NCI-H1105 treated with DMSO at 0.1 percent for 48 hours (cell line): ENCODE results near the gene EDEM3.
"Not testable (repeated sequence)": the region's sequence is repeated elsewhere in the genome, so short reads cannot be mapped to it uniquely, and the experiment has no call there.

Source experiments
- DNase-seq: peaks from one replicate; lab custom pipeline; 2025; lab: John Stamatoyannopoulos, UW

The EDEM3 gene

DNA sequence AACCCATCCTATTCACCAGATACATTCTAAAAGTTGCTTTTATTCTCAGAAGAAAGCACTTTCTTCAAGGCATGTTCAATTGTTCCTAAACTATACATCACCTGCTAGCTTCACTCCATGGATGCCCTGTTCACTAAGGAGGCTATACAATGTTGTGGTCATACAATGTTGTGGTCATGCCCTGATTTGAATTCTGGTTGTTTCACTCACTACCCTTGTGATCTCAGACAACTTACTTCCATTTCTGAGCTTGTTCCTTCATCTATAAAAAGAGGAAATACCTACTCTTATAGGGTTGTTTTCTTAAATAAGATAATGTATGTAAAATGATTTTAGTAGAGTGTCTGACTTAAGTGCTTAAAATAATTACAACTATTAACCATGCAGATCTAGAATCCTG is 19.7 kb downstream of the EDEM3 start:
- DNase-seq = no peak

DNA sequence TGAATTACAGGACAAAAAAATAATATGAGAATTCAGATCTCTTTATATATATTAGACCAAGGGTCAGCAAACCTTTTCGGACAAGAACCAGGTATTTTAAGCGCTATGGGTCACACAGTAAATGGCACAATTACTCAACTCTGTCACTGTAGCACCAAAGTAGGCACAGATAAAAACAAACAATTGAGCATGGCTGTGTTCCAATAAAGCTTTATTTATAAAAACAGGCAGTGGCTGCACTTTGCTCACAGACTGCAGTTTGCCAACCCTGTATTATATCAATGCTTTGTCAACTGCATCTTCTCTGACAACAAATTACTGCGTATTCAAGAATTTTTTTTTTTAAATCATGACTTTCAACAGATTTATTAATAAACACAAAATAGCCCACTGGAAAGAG is 29.8 kb downstream of the EDEM3 start:
- peak; percentile 12 for DNase-seq

DNA sequence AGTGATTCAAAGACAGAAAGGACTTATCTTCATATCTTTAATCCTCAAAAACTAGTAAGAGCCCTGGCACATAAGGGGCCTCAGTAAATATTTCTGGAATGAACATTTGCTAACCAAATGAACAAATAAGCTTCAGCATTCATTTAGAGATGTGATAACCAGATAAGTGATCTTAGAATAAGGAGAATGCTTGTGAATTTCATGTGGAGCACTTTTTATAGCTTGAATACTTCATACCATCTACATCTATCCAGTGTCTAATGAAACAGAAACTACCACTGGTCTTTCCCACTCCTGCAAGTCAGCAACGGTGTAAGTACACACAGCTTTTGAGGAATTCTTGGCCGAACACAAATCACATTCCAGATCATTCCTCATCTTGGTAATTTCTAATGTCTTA is 38.5 kb downstream of the EDEM3 start:
- DNase-seq = no peak

DNA sequence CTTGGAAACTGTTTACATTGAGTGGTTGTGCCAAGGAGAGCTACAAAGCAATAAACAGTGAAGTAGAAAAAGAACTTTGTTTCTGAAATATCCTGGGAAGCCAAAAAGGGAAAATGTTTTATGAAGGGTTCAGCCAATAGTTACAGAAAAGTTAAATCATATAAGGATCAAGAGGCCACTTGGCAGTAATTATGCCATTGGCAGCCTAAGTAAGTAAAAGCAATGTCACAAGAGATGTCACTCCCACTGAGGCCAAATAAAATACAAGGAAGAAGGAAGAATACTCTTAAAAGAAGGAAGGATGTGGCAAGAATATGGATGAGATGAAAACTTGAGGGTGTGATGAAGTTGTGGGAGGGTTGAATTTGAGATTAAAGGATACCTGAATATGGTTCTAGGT is 45.2 kb downstream of the EDEM3 start:
- DNase-seq = no peak

DNA sequence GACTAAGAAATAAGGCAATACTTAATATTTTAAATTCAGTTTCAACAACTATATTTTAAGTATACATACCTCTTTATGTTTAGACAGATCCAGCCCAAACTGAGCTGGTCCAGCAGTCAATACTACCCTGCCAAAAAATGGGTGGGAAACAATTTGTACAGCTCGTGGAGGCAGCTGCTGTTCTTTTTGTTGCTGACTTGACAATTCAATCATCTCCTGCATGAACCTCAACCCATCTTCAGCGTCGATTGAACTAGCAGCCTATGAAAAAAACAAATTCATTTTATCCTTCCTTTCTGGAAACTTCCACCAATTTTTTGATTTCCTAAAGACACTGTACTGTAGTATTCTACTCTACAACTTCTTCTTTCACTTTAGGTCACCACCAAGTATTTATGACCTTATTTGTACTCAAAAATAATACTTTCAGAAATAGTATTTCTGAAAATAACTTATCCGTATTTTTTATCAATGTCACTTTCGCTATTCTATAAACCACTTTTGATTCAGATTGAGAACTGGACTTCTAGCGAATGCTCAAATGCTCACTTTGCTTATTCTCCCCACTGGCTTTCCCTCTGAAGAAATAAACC is 46.5 kb downstream of the EDEM3 start:
- no peak for DNase-seq

- DNase-seq = no peak
Measured at GRCh38 chr1:184705271-184705670, 49.4 kb downstream of the EDEM3 start.

DNA sequence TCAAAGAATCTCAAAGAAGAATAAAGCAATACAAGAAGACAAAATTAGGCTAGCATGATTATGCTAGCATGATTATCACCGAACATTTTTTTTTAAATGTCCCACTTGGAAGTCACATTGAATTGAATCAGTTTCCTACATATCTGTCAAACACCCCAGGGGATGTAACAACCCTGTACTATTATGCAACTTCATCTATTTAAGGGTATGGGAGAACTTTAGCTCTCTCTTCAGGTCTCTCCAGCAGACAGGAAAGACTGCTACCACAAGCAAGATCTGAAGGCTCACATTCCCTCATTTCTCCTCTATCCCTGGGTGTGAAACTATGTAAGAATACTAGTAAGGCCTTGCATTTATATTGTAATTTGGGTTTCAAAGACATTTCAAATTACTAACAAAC is 52.8 kb downstream of the EDEM3 start:
- DNase-seq = no peak

DNA sequence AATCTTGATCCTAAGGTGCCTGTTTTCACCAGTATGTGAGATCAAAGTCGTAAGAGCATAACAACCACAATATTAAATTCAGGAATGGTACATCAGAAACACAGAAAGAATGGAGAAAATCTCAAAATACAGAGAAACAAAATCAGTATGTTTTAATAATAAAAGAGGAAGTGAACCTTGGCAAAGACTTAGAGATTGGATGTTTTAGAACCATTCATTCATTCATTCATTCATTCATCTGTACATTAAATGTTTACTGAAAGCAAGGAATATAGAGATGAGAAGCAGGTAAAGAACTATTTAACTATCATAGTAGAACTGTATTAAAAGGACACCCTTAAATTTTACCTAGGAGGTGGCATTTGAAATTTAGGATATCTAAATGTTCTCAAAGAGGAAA is 55.7 kb downstream of the EDEM3 start:
- no peak for DNase-seq

DNA sequence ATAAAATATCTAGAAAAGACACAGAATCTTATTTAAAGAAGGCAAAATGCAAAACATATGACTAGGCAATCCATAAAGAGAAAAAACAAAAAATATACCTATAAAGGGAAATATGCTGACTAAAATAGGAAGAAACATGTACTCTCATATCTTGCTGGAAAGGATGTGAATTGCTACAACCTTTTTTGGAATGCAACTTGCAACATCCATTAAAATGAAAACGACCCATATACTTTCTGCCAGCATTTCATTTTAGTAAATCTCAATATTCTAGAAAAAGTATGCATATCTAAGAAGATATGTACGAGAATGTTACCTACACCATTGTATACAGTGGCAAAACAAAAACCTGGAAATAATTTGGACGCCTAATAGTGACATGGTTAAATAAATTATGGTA is 56.6 kb downstream of the EDEM3 start:
- DNase-seq = no peak

GRCh38 chr1:184696403-184696802 is 58.3 kb downstream of the EDEM3 start:
- DNase-seq = no peak

DNA sequence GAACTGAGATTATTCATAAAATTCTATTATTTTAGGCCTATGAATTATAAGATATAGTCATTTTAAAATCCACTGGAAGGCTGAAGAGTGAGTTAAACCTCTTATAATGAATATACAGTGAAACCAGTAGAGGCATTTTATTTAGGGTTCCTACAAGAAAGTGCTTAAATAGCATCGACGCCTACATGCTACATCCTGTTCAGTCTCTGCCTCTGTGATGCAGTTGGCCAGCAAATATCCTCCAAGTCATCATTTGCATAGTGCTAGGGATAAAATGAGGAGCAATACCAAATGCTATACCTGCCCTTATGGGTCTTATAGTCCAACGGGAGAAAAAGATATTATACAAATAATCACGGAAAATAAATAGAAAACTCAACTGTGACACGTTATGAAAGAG is 59.6 kb downstream of the EDEM3 start:
- no peak for DNase-seq

GRCh38 chr1:184693011-184693410 is 61.6 kb downstream of the EDEM3 start:
- no peak for DNase-seq

DNA sequence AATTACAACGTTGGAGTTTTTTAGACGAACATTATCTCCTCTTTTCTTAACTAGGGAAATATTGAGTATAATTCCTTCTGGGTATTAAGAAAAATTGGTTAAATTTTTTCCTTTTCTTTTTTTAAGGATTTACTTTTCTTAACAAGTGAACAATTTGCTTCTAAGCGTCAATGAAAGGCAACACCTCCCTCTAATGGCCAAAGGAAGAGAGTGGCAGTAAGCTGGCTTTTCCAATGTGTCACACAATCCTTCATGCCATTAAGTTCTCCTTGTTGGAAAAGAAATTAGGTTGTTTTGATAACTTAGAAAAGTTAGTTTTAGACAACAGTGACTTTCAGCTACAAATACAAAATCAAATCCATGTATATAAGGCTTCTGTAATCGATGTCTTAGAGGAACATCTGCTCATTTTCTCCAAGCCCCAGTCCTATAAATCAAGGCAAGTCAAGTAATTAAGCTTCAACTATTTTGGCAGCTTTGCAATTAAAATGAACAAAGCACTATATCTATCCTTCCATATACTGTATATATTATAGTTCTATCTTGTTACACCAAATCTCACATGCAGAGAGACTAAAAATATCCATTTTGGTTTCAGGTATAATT is 62.8 kb downstream of the EDEM3 start:
- DNase-seq = peak; percentile 57

GRCh38 chr1:184686540-184686939 is 68.1 kb downstream of the EDEM3 start:
- DNase-seq = peak; percentile 2

GRCh38 chr1:184685116-184685515 is 69.5 kb downstream of the EDEM3 start:
- no peak for DNase-seq

- DNase-seq = peak; percentile 50
Measured at GRCh38 chr1:184684285-184685074, 70.2 kb downstream of the EDEM3 start.

GRCh38 chr1:184682956-184683355 is 71.7 kb downstream of the EDEM3 start:
- no peak for DNase-seq

- DNase-seq = not testable (repeated sequence)
Measured at GRCh38 chr1:184680611-184681225, 73.9 kb downstream of the EDEM3 start.

GRCh38 chr1:184679472-184679871 is 75.2 kb downstream of the EDEM3 start:
- DNase-seq = not testable (repeated sequence)

GRCh38 chr1:184677344-184677743 is 77.3 kb downstream of the EDEM3 start:
- DNase-seq = no peak

DNA sequence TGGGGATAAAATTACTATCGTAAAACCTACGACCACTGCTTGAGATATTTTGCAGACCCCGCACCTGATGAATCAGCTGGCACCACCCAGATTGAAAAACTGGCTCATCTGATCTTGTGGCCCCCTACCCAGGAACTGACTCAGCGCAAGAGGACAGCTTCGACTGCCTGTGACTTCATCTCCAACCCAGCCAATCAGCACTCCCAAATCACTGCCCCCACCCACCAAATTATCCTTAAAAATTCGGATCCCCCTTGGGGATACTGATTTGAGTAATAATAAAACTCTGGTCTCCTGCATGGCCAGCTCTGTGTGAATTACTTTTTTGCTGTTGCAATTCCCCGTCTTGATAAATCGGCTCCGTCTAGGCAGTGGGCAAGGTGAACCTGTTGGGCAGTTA is 81.4 kb downstream of the EDEM3 start:
- no peak for DNase-seq

- DNase-seq = no peak
Measured at GRCh38 chr1:184672013-184672726, 82.5 kb downstream of the EDEM3 start.
